ENCODE data around the gene SH3RF3. TPM values are rescaled to one million over a fixed set of nuclear protein-coding genes. Genes with fewer than 3 reads are reported as not detected.
A peak's percentile ranks its signal among the peaks of the same experiment; 100 is the strongest.

Gene SH3RF3
- total RNA-seq, 1 experiment from 2014 or later = 0.32 TPM

GRCh38 chr2:109398366-109399015 is 269.5 kb downstream of the SH3RF3 start:
- in situ Hi-C loops (cut with HindIII; ENCODE audit: low pct_unique_long_range_greater_than_20kb, low sequenced_read_pairs) = no loop called here
- no peak for DNase-seq (ENCODE audit: low read depth, low spot score)

- in situ Hi-C loops (cut with HindIII; ENCODE audit: low pct_unique_long_range_greater_than_20kb, low sequenced_read_pairs) = no loop called here
- no peak for DNase-seq (ENCODE audit: low read depth, low spot score)
Measured at GRCh38 chr2:109399066-109399465, 270.1 kb downstream of the SH3RF3 start.

GRCh38 chr2:109400102-109400501 is 271.1 kb downstream of the SH3RF3 start:
- no peak for DNase-seq (ENCODE audit: low read depth, low spot score)

GRCh38 chr2:109401370-109401769 is 272.4 kb downstream of the SH3RF3 start:
- no peak for DNase-seq (ENCODE audit: low read depth, low spot score)
- in situ Hi-C loops (cut with HindIII; ENCODE audit: low pct_unique_long_range_greater_than_20kb, low sequenced_read_pairs) = no loop called here

More at GRCh38 chr2:109400102-109400501, 271.1 kb downstream of the SH3RF3 start:
- in situ Hi-C loops (cut with HindIII; ENCODE audit: low pct_unique_long_range_greater_than_20kb, low sequenced_read_pairs) = no loop called here

GRCh38 chr2:109402180-109402579 is 273.2 kb downstream of the SH3RF3 start:
- no peak for DNase-seq (ENCODE audit: low read depth, low spot score)
- in situ Hi-C loops (cut with HindIII; ENCODE audit: low pct_unique_long_range_greater_than_20kb, low sequenced_read_pairs) = no loop called here

GRCh38 chr2:109402980-109403840 is 274.2 kb downstream of the SH3RF3 start:
- in situ Hi-C loops (cut with HindIII; ENCODE audit: low pct_unique_long_range_greater_than_20kb, low sequenced_read_pairs) = no loop called here
- no peak for DNase-seq (ENCODE audit: low read depth, low spot score)

- in situ Hi-C loops (cut with HindIII; ENCODE audit: low pct_unique_long_range_greater_than_20kb, low sequenced_read_pairs) = no loop called here
- DNase-seq (ENCODE audit: low read depth, low spot score) = no peak
Measured at GRCh38 chr2:109403841-109404201, 274.8 kb downstream of the SH3RF3 start.

GRCh38 chr2:109404681-109405080 is 275.7 kb downstream of the SH3RF3 start:
- no peak for DNase-seq (ENCODE audit: low read depth, low spot score)

GRCh38 chr2:109405873-109406272 is 276.9 kb downstream of the SH3RF3 start:
- DNase-seq (ENCODE audit: low read depth, low spot score) = no peak
- in situ Hi-C loops (cut with HindIII; ENCODE audit: low pct_unique_long_range_greater_than_20kb, low sequenced_read_pairs) = no loop called here

More at GRCh38 chr2:109404681-109405080, 275.7 kb downstream of the SH3RF3 start:
- in situ Hi-C loops (cut with HindIII; ENCODE audit: low pct_unique_long_range_greater_than_20kb, low sequenced_read_pairs) = no loop called here

GRCh38 chr2:109406301-109406700 is 277.3 kb downstream of the SH3RF3 start:
- no peak for DNase-seq (ENCODE audit: low read depth, low spot score)
- in situ Hi-C loops (cut with HindIII; ENCODE audit: low pct_unique_long_range_greater_than_20kb, low sequenced_read_pairs) = no loop called here

GRCh38 chr2:109407276-109408042 is 278.5 kb downstream of the SH3RF3 start:
- no peak for DNase-seq (ENCODE audit: low read depth, low spot score)
- in situ Hi-C loops (cut with HindIII; ENCODE audit: low pct_unique_long_range_greater_than_20kb, low sequenced_read_pairs) = no loop called here

- in situ Hi-C loops (cut with HindIII; ENCODE audit: low pct_unique_long_range_greater_than_20kb, low sequenced_read_pairs) = no loop called here
- peak; percentile 1 for DNase-seq (ENCODE audit: low read depth, low spot score)
Measured at GRCh38 chr2:109408043-109408335, 279.0 kb downstream of the SH3RF3 start.

GRCh38 chr2:109409321-109410038 is 280.5 kb downstream of the SH3RF3 start:
- in situ Hi-C loops (cut with HindIII; ENCODE audit: low pct_unique_long_range_greater_than_20kb, low sequenced_read_pairs) = no loop called here
- DNase-seq (ENCODE audit: low read depth, low spot score) = no peak

GRCh38 chr2:109410039-109410815 is 281.2 kb downstream of the SH3RF3 start:
- DNase-seq (ENCODE audit: low read depth, low spot score) = no peak
- in situ Hi-C loops (cut with HindIII; ENCODE audit: low pct_unique_long_range_greater_than_20kb, low sequenced_read_pairs) = no loop called here

GRCh38 chr2:109411640-109412325 is 282.8 kb downstream of the SH3RF3 start:
- DNase-seq (ENCODE audit: low read depth, low spot score) = no peak
- in situ Hi-C loops (cut with HindIII; ENCODE audit: low pct_unique_long_range_greater_than_20kb, low sequenced_read_pairs) = no loop called here

- DNase-seq (ENCODE audit: low read depth, low spot score) = no peak
- in situ Hi-C loops (cut with HindIII; ENCODE audit: low pct_unique_long_range_greater_than_20kb, low sequenced_read_pairs) = no loop called here
Measured at GRCh38 chr2:109415581-109416013, 286.6 kb downstream of the SH3RF3 start.

Data from SK-MEL-5 (cell line).